ENCODE measurements around the gene SRP72. TPM values are rescaled to one million over a fixed set of nuclear protein-coding genes. Genes with fewer than 3 reads are reported as not detected.

The SRP72 gene
- polyA plus RNA-seq, 1 donor: 66.3 TPM

- H3K36me3 ChIP-seq (ENCODE audit: control insufficient read depth, insufficient read depth, low read length): peaks cover 52% of the 10 kb centered on the region
- WGBS (ENCODE audit: insufficient coverage, low lambda C conversion rate): 100% methylated on average over 1 of the region's 1 CpG
- no peak overlapping the region for H3K27ac ChIP-seq (ENCODE audit: low read length)
- H3K4me1 ChIP-seq (ENCODE audit: control insufficient read depth, insufficient read depth, low read length): no peaks in the 10 kb centered on the region
- no peaks in the 10 kb centered on the region for H3K9me3 ChIP-seq (ENCODE audit: control insufficient read depth, low read depth, low read length)
- no peaks in the 10 kb centered on the region for H3K27me3 ChIP-seq (ENCODE audit: control insufficient read depth, insufficient read depth, low read length)
- no peak overlapping the region for H3K4me3 ChIP-seq (ENCODE audit: low read length)
- DNase-seq: no peak
These were observed 28.8 kb downstream of the SRP72 start for GRCh38 chr4:56496241-56496640.

DNA sequence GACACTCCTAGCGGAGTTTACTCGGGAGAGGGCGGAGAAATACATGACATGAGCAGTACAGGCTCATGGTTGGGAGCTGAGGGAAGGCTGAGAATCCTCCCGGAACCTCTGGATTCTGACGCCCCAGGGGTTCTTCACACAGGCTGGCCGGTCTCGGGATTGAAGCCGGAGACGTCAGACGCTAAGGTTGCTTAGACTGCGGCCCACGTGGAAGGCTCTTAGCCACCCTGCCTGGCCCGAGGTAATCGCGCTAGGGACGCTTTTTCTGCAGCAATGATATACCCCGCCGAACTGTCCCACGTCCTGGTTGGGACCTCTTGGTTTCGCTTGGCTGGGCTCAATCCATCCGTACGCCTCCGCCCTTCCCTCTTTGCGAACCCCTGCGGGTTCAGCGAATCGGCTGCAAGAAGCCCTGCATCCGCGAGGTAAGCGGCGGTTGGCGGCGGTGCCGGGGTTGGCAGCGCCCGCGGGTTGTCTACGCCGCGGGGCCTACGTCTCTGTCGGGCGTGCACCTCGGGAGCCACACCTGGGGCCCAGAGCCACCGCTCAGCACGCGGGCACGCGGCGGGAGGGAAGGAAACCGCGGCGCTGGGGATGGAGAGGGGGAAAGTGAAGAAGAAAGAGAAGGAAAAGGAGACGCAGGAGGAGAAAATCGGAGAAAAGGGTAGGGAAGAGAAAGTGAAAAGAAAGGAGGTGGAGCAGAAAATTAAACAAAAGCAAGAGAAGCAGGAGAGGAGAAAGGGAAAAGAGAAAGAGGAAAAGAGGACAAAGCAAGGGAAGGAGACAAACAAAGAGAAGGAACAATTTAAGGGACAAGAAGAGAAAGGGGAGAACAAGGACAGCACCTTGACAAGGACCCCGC lies 38.1 kb downstream of the SRP72 start, which contains the start of gene ARL9:
TSS of gene ARL9 (plus strand) at position 523 of the 862 bp plus-strand sequence. CDS start at position 595, 72 bp downstream.
- under 1% methylated on average over 6 of the region's 56 CpGs for WGBS (ENCODE audit: insufficient coverage, low lambda C conversion rate)
- Histone ChIP-seq H3K36me3 (ENCODE audit: control insufficient read depth, insufficient read depth, low read length) (peaks cover 13% of the 10 kb centered on the region), H3K27me3 (ENCODE audit: control insufficient read depth, insufficient read depth, low read length) (peaks cover 15% of the 10 kb centered on the region), H3K27ac (ENCODE audit: low read length) (peak within 1 kb of the TSS; percentile 21), H3K9me3 (ENCODE audit: control insufficient read depth, low read depth, low read length) (no peaks in the 10 kb centered on the region), H3K4me3 (ENCODE audit: low read length) (peak within 1 kb of the TSS; percentile 61), H3K4me1 (ENCODE audit: control insufficient read depth, insufficient read depth, low read length) (peaks cover 9% of the 10 kb centered on the region)
- peak; percentile 32 to 81 for DNase-seq

DNA sequence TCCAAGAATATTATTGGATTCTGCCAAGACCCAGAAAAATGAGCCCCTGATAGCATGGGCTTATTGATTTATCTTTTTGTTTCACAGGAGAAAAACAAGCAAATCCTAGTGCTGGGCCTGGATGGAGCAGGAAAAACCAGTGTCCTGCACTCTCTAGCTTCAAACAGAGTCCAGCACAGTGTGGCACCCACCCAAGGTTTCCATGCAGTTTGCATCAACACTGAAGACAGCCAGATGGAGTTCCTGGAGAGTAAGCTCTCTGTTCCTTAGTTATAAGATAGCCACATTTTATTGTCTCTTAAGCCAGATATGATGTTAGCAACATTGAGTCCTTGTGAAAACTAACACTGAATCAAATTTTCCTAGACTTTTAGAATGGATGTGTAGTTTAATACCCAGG lies 43.7 kb downstream of the SRP72 start:
- no peak overlapping the region for H3K4me3 ChIP-seq (ENCODE audit: low read length)
- H3K27me3 ChIP-seq (ENCODE audit: control insufficient read depth, insufficient read depth, low read length): peaks cover 10% of the 10 kb centered on the region
- no peaks in the 10 kb centered on the region for H3K36me3 ChIP-seq (ENCODE audit: control insufficient read depth, insufficient read depth, low read length)
- no peak overlapping the region for H3K27ac ChIP-seq (ENCODE audit: low read length)
- H3K9me3 ChIP-seq (ENCODE audit: control insufficient read depth, low read depth, low read length): no peaks in the 10 kb centered on the region
- no peak for DNase-seq
- peaks cover 4% of the 10 kb centered on the region for H3K4me1 ChIP-seq (ENCODE audit: control insufficient read depth, insufficient read depth, low read length)

DNA sequence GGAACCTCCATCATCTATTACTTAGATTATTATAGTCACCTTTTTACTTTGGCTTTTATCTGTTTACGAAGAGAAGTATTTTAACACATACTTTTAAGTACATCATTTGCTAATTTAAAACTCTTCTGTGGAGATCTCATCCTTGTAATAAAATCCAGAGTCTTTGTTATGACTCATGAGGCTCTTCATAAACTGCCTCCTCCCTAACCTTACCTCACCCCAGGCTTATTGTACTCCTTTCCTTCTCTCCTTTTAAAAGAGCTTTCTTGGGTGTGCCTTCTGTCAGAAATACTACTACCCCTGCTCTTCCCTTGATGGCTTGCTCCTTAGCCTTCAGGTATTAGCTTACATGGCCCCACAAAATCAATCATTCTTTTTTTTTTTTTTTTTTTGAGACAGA lies 44.7 kb downstream of the SRP72 start:
- Histone ChIP-seq H3K36me3 (ENCODE audit: control insufficient read depth, insufficient read depth, low read length) (no peaks in the 10 kb centered on the region), H3K4me1 (ENCODE audit: control insufficient read depth, insufficient read depth, low read length) (no peaks in the 10 kb centered on the region), H3K27me3 (ENCODE audit: control insufficient read depth, insufficient read depth, low read length) (peaks cover 1% of the 10 kb centered on the region), H3K9me3 (ENCODE audit: control insufficient read depth, low read depth, low read length) (no peaks in the 10 kb centered on the region), H3K27ac (ENCODE audit: low read length) (no peak overlapping the region), H3K4me3 (ENCODE audit: low read length) (no peak overlapping the region)
- no CpG with 5 or more reads among the region's 1 CpG for WGBS (ENCODE audit: insufficient coverage, low lambda C conversion rate)
- DNase-seq: no peak

DNA sequence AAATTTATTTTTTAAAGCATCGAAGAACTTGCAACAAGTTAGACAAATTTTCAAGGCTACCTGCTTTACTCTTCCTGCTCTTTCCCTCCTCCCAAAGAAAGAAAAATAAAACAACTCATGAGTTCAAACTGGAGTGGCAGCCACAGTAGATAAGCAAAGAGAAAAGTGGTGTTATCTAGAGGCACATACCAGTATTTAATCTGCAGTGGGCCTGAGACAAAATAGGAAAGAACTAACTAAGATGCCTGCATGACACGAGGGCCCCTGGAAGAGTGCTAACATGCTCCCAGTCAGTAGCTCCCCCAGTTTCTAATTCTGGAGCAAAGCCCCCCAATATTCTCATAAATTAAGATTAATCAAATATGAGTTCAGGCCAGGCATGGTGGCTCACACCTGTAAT lies 46.1 kb downstream of the SRP72 start:
- no peaks in the 10 kb centered on the region for H3K27me3 ChIP-seq (ENCODE audit: control insufficient read depth, insufficient read depth, low read length)
- DNase-seq: no peak
- no peaks in the 10 kb centered on the region for H3K9me3 ChIP-seq (ENCODE audit: control insufficient read depth, low read depth, low read length)
- WGBS (ENCODE audit: insufficient coverage, low lambda C conversion rate): 60% methylated on average over 1 of the region's 2 CpGs
- no peaks in the 10 kb centered on the region for H3K36me3 ChIP-seq (ENCODE audit: control insufficient read depth, insufficient read depth, low read length)
- no peak overlapping the region for H3K27ac ChIP-seq (ENCODE audit: low read length)
- no peak overlapping the region for H3K4me3 ChIP-seq (ENCODE audit: low read length)
- no peaks in the 10 kb centered on the region for H3K4me1 ChIP-seq (ENCODE audit: control insufficient read depth, insufficient read depth, low read length)

DNA sequence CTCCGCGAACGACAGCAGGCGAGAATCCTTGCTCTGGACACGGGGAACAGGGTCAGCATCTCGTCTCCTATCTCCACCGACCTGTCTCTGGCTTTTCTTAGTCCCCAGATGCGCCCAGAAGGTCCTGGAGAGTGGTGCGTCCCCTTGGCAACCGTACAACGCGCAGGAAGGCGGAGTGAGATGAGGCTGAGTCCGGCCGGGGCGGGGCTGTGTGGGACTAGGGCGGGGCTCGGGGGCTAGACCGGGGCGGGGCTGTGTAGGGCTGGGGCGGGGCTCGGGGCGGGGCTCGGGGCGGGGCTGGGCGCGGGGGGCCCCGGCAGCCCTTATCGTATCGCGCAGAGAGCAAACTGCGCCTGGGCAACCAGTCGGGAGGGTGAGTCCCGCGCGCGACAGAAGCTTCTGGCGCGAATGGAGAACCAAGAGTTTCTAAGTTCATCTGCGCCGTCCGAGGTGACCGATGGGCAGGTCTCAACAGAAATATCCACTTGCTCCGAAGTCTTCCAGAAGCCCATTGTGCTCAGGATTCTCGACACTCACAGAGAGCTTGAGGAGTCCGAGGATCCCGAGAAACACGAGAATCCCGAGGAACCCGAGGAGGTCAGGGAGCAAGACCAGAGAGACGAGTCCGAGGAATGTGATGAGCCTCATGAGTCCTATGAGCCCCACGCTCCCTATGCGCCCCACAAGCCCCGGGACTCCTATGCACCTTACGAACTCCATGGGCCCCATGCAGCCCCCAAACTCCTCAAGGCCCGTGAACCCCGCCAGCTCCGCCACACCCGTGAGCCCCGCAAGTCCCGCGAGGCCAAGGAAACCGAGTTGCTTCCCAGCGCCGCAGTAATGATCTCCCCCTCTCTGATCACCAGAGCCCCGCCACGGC lies 63.1 kb downstream of the SRP72 start:
- H3K4me1 ChIP-seq (ENCODE audit: control insufficient read depth, insufficient read depth, low read length): peaks cover 6% of the 10 kb centered on the region
- no peak overlapping the region for H3K27ac ChIP-seq (ENCODE audit: low read length)
- peak; percentile 49 to 62 for DNase-seq
- peaks cover 45% of the 10 kb centered on the region for H3K27me3 ChIP-seq (ENCODE audit: control insufficient read depth, insufficient read depth, low read length)
- H3K36me3 ChIP-seq (ENCODE audit: control insufficient read depth, insufficient read depth, low read length): no peaks in the 10 kb centered on the region
- peak overlapping the region; percentile 45 for H3K4me3 ChIP-seq (ENCODE audit: low read length)
- no CpG with 5 or more reads among the region's 68 CpGs for WGBS (ENCODE audit: insufficient coverage, low lambda C conversion rate)
- H3K9me3 ChIP-seq (ENCODE audit: control insufficient read depth, low read depth, low read length): no peaks in the 10 kb centered on the region

DNA sequence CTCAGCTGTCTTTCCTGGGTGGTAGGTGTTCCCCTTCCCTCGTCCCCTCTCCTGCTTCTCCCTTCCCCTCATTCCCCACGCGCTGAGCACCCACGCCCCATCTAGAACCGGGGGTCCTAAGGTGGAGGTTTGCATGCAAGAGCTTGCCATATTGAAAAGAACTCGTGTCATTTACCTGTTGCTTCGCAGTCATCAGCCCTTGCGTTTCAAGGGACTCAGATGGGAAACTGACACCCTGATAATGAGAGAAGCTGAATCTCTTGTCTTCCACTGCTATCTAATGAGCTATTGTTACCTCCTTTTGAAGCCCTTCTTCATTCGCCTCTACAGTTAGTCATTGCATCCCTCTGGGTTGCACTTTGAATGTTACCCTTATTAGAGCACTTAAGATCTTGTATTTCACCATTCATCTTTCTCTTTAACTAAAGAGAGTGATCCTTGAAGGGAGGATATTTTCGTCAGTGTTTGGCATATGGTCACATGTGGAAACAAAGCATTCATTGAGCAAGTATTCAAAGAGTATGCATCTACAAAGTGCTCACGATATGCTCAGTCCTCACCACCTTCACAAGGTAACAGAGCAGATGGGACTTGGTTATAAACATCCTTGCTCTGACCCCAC lies 63.8 kb downstream of the SRP72 start:
- Histone ChIP-seq H3K27ac (ENCODE audit: low read length) (no peak overlapping the region), H3K36me3 (ENCODE audit: control insufficient read depth, insufficient read depth, low read length) (no peaks in the 10 kb centered on the region), H3K27me3 (ENCODE audit: control insufficient read depth, insufficient read depth, low read length) (peaks cover 43% of the 10 kb centered on the region), H3K9me3 (ENCODE audit: control insufficient read depth, low read depth, low read length) (no peaks in the 10 kb centered on the region), H3K4me1 (ENCODE audit: control insufficient read depth, insufficient read depth, low read length) (peaks cover 6% of the 10 kb centered on the region), H3K4me3 (ENCODE audit: low read length) (peak overlapping the region; percentile 45)
- no peak for DNase-seq
- 60% methylated on average over 1 of the region's 11 CpGs for WGBS (ENCODE audit: insufficient coverage, low lambda C conversion rate)

- Histone ChIP-seq H3K4me3 (ENCODE audit: low read length) (no peak overlapping the region), H3K27me3 (ENCODE audit: control insufficient read depth, insufficient read depth, low read length) (peaks cover 43% of the 10 kb centered on the region), H3K4me1 (ENCODE audit: control insufficient read depth, insufficient read depth, low read length) (peaks cover 6% of the 10 kb centered on the region), H3K36me3 (ENCODE audit: control insufficient read depth, insufficient read depth, low read length) (no peaks in the 10 kb centered on the region), H3K27ac (ENCODE audit: low read length) (no peak overlapping the region), H3K9me3 (ENCODE audit: control insufficient read depth, low read depth, low read length) (no peaks in the 10 kb centered on the region)
- no CpG with 5 or more reads among the region's 4 CpGs for WGBS (ENCODE audit: insufficient coverage, low lambda C conversion rate)
- DNase-seq: no peak
These were observed 64.4 kb downstream of the SRP72 start for GRCh38 chr4:56531823-56532222.

- Histone ChIP-seq H3K4me3 (ENCODE audit: low read length) (no peak overlapping the region), H3K27me3 (ENCODE audit: control insufficient read depth, insufficient read depth, low read length) (peaks cover 42% of the 10 kb centered on the region), H3K4me1 (ENCODE audit: control insufficient read depth, insufficient read depth, low read length) (peaks cover 6% of the 10 kb centered on the region), H3K36me3 (ENCODE audit: control insufficient read depth, insufficient read depth, low read length) (no peaks in the 10 kb centered on the region), H3K27ac (ENCODE audit: low read length) (no peak overlapping the region), H3K9me3 (ENCODE audit: control insufficient read depth, low read depth, low read length) (no peaks in the 10 kb centered on the region)
- DNase-seq: no peak
- WGBS (ENCODE audit: insufficient coverage, low lambda C conversion rate): 81% methylated on average over 2 of the region's 2 CpGs
These were observed 64.8 kb downstream of the SRP72 start for GRCh38 chr4:56532239-56532638.

DNA sequence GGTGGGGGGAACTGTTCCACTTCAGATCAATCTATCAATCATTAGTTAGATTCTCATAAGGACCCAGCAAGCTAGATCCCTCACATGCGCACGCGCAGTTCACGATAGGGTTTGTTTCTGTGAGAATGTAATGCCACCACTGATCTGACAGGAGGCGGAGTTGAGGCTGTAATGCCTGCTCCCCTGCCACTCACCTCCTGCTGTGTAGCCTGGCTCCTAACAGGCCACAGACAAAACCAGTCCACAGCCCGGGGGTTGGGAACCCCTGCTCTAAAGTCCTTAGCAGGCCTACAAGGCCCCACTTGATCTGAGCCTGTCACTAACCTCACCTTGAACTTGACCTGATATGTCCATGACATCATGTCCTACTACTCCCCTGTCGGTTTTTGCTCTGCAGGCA lies 68.5 kb downstream of the SRP72 start:
- WGBS (ENCODE audit: insufficient coverage, low lambda C conversion rate): no CpG with 5 or more reads among the region's 7 CpGs
- Histone ChIP-seq H3K36me3 (ENCODE audit: control insufficient read depth, insufficient read depth, low read length) (no peaks in the 10 kb centered on the region), H3K27me3 (ENCODE audit: control insufficient read depth, insufficient read depth, low read length) (peaks cover 23% of the 10 kb centered on the region), H3K4me3 (ENCODE audit: low read length) (no peak overlapping the region), H3K27ac (ENCODE audit: low read length) (no peak overlapping the region), H3K9me3 (ENCODE audit: control insufficient read depth, low read depth, low read length) (no peaks in the 10 kb centered on the region), H3K4me1 (ENCODE audit: control insufficient read depth, insufficient read depth, low read length) (peaks cover 3% of the 10 kb centered on the region)
- DNase-seq: no peak

Measured in large intestine (tissue), 3 donors.